ENCODE results near the gene PLB1. TPM values are rescaled to one million over a fixed set of nuclear protein-coding genes. Genes with fewer than 3 reads are reported as not detected.
"Not testable (repeated sequence)": the region's sequence is repeated elsewhere in the genome, so short reads cannot be mapped to it uniquely, and the experiment has no call there.

The PLB1 gene
- total RNA-seq, 1 donor from 2014 or later, result 2.4 TPM

GRCh38 chr2:28648671-28649395, 153.0 kb downstream of the PLB1 start:
- DNase-seq, result no peak

- DNase-seq, result no peak
Measured at GRCh38 chr2:28649481-28650265, 153.8 kb downstream of the PLB1 start.

GRCh38 chr2:28650266-28650584, 154.4 kb downstream of the PLB1 start:
- no peak for DNase-seq

- DNase-seq, result no peak
Measured at GRCh38 chr2:28652217-28652616, 156.4 kb downstream of the PLB1 start.

- no peak for DNase-seq
Measured at GRCh38 chr2:28653892-28654662, 158.2 kb downstream of the PLB1 start.

GRCh38 chr2:28654663-28655320, 158.9 kb downstream of the PLB1 start:
- DNase-seq, result no peak

GRCh38 chr2:28656937-28657615, 161.2 kb downstream of the PLB1 start:
- DNase-seq, result no peak

- DNase-seq, result peak; percentile 71
Measured at GRCh38 chr2:28658369-28658768, 162.5 kb downstream of the PLB1 start.

GRCh38 chr2:28659127-28659526, 163.3 kb downstream of the PLB1 start:
- DNase-seq, result no peak

- DNase-seq, result peak; percentile 85
Measured at GRCh38 chr2:28661589-28662001, 165.7 kb downstream of the PLB1 start.

GRCh38 chr2:28662044-28662443, 166.2 kb downstream of the PLB1 start:
- no peak for DNase-seq

- DNase-seq, result no peak
Measured at GRCh38 chr2:28662468-28663181, 166.8 kb downstream of the PLB1 start.

- DNase-seq, result no peak
Measured at GRCh38 chr2:28663359-28663758, 167.5 kb downstream of the PLB1 start.

GRCh38 chr2:28664120-28664842, 168.4 kb downstream of the PLB1 start:
- peak; percentile 83 for DNase-seq

GRCh38 chr2:28665041-28665704, 169.3 kb downstream of the PLB1 start:
- DNase-seq, result peak; percentile 97

- not testable (repeated sequence) for DNase-seq
Measured at GRCh38 chr2:28665811-28666377, 170.0 kb downstream of the PLB1 start.

GRCh38 chr2:28666496-28667184, 170.8 kb downstream of the PLB1 start:
- DNase-seq, result no peak

GRCh38 chr2:28667261-28667660, 171.4 kb downstream of the PLB1 start:
- no peak for DNase-seq
